HG03139 (cell line): ENCODE measurements around the gene GNA15.
"Not testable (repeated sequence)": the region's sequence is repeated elsewhere in the genome, so short reads cannot be mapped to it uniquely, and the experiment has no call there.

Experiments used
- ATAC-seq: cut with Tn5 transposase; IDR thresholded peaks from one replicate; pipeline ENCODE4 v1.9.1; 2021; ENCODE audit not compliant: unreplicated experiment

GNA15 gene

GRCh38 chr19:3171894-3172672 lies 36.2 kb downstream of the GNA15 start:
- no peak for ATAC-seq

GRCh38 chr19:3172673-3173000 lies 36.8 kb downstream of the GNA15 start:
- not testable (repeated sequence) for ATAC-seq

GRCh38 chr19:3175781-3176714 lies 40.2 kb downstream of the GNA15 start:
- ATAC-seq = no peak

GRCh38 chr19:3176715-3177501 lies 41.1 kb downstream of the GNA15 start:
- ATAC-seq = no peak

- no peak for ATAC-seq
Observed at GRCh38 chr19:3178377-3178972, 42.6 kb downstream of the GNA15 start, which contains the start of gene S1PR4. TSS of gene S1PR4 (plus strand) at chr19:3178769. CDS start at chr19:3178793, 24 bp downstream.

GRCh38 chr19:3178973-3179738 lies 43.3 kb downstream of the GNA15 start:
- ATAC-seq = no peak

GRCh38 chr19:3179739-3180293 lies 44.0 kb downstream of the GNA15 start:
- ATAC-seq = no peak

- no peak for ATAC-seq
Observed at GRCh38 chr19:3183721-3184641, 48.1 kb downstream of the GNA15 start.

- ATAC-seq = no peak
Observed at GRCh38 chr19:3184847-3185460, 49.1 kb downstream of the GNA15 start.

GRCh38 chr19:3185461-3186159 lies 49.8 kb downstream of the GNA15 start, which contains the start of gene NCLN:
TSS of gene NCLN (plus strand) at chr19:3185930. CDS start at chr19:3186031, 101 bp downstream.
- ATAC-seq = peak; percentile 65

GRCh38 chr19:3186160-3186688 lies 50.4 kb downstream of the GNA15 start:
- ATAC-seq = peak; percentile 20

- no peak for ATAC-seq
Observed at GRCh38 chr19:3186891-3187661, 51.2 kb downstream of the GNA15 start.

GRCh38 chr19:3187662-3188511 lies 52.1 kb downstream of the GNA15 start:
- ATAC-seq = no peak

GRCh38 chr19:3188627-3189596 lies 53.1 kb downstream of the GNA15 start:
- ATAC-seq = no peak
